Measurements from ENCODE around the gene CLMN. TPM values are rescaled to one million over a fixed set of nuclear protein-coding genes. Genes with fewer than 3 reads are reported as not detected.

The CLMN gene
- total and polyA plus RNA-seq, 2 of the 13 experiments (the other 11 are each of a cell fraction or from before 2014, with no cell fraction given): 15.1 to 16.7 TPM

- TF ChIP-seq CEBPZ (IDR thresholded peaks at IDR 0.05; ENCODE audit: low read length) (no peak), ARHGAP35 (CRISPR knock-in tag; IDR thresholded peaks at IDR 0.05; ENCODE audit: borderline replicate concordance) (no peak), CREM (IDR thresholded peaks at IDR 0.05) (no peak), CREM (CRISPR knock-in tag; IDR thresholded peaks at IDR 0.05) (no peak), SRSF1 (optimal IDR thresholded peaks at IDR 0.05; ENCODE audit: low read depth, low read length) (no peak), ZBTB10 (CRISPR knock-in tag; IDR thresholded peaks at IDR 0.05; ENCODE audit: borderline replicate concordance) (no peak), PRDM15 (CRISPR knock-in tag; IDR thresholded peaks at IDR 0.05) (no peak), ZNF224 (CRISPR knock-in tag; IDR thresholded peaks at IDR 0.05) (no peak), TEAD2 (CRISPR knock-in tag; IDR thresholded peaks at IDR 0.05) (no peak), FOXM1 (CRISPR knock-in tag; IDR thresholded peaks at IDR 0.05) (no peak), HOXA9 (CRISPR knock-in tag; IDR thresholded peaks at IDR 0.05; ENCODE audit: borderline replicate concordance) (no peak), FOXP1 (IDR thresholded peaks at IDR 0.05) (no peak), FOXP1 (CRISPR knock-in tag; IDR thresholded peaks at IDR 0.05) (no peak), ZHX1 (CRISPR knock-in tag; IDR thresholded peaks at IDR 0.05; ENCODE audit: low read depth) (no peak), TMF1 (CRISPR knock-in tag; IDR thresholded peaks at IDR 0.05; ENCODE audit: low read depth) (no peak)
Measured at GRCh38 chr14:95318399-95319311, 1.1 kb downstream of the CLMN start (continued).

Measured in HepG2 (cell line).